ENCODE data around the gene RAC2.
A peak's percentile ranks its signal among the peaks of the same experiment; 100 is the strongest.

The RAC2 gene

GRCh38 chr22:37273126-37273845 is 29.2 kb upstream of the RAC2 start:
- Histone ChIP-seq H3K9ac (no peak overlapping the region), H3K4me3 (IDR thresholded peaks at IDR 0.05; ENCODE audit: insufficient read depth, low read depth, low read length) (no peak overlapping the region), H3K36me3 (ENCODE audit: insufficient read depth) (no peaks in the 10 kb centered on the region), H3K4me1 (ENCODE audit: low read depth, poor library complexity, severe bottlenecking) (no peaks in the 10 kb centered on the region), H2AFZ (ENCODE audit: low read depth) (no peak overlapping the region), H3K79me2 (ENCODE audit: insufficient read depth, low read depth) (no peaks in the 10 kb centered on the region), H3K27ac (no peak overlapping the region), H3K4me2 (no peak overlapping the region), H4K20me1 (ENCODE audit: insufficient read depth) (no peaks in the 10 kb centered on the region), H3K27me3 (ENCODE audit: insufficient read depth, low read depth) (peaks cover 39% of the 10 kb centered on the region; the same call in 1 of the 2 replicates)
- TF ChIP-seq CTCF (conservative IDR thresholded peaks at IDR 0.05; ENCODE audit: low read depth, low read length) = no peak

GRCh38 chr22:37270928-37271650 is 27.0 kb upstream of the RAC2 start:
- Histone ChIP-seq H2AFZ (ENCODE audit: low read depth) (no peak overlapping the region), H3K9ac (no peak overlapping the region), H3K36me3 (ENCODE audit: insufficient read depth) (no peaks in the 10 kb centered on the region), H3K4me2 (no peak overlapping the region), H3K4me1 (ENCODE audit: low read depth, poor library complexity, severe bottlenecking) (peaks cover 9% of the 10 kb centered on the region), H3K27ac (no peak overlapping the region), H4K20me1 (ENCODE audit: insufficient read depth) (no peaks in the 10 kb centered on the region), H3K79me2 (ENCODE audit: insufficient read depth, low read depth) (no peaks in the 10 kb centered on the region), H3K27me3 (ENCODE audit: insufficient read depth, low read depth) (peaks cover 38% of the 10 kb centered on the region; the same call in 1 of the 2 replicates), H3K4me3 (IDR thresholded peaks at IDR 0.05; ENCODE audit: insufficient read depth, low read depth, low read length) (no peak overlapping the region)
- TF ChIP-seq CTCF (conservative IDR thresholded peaks at IDR 0.05; ENCODE audit: low read depth, low read length) = no peak

DNA sequence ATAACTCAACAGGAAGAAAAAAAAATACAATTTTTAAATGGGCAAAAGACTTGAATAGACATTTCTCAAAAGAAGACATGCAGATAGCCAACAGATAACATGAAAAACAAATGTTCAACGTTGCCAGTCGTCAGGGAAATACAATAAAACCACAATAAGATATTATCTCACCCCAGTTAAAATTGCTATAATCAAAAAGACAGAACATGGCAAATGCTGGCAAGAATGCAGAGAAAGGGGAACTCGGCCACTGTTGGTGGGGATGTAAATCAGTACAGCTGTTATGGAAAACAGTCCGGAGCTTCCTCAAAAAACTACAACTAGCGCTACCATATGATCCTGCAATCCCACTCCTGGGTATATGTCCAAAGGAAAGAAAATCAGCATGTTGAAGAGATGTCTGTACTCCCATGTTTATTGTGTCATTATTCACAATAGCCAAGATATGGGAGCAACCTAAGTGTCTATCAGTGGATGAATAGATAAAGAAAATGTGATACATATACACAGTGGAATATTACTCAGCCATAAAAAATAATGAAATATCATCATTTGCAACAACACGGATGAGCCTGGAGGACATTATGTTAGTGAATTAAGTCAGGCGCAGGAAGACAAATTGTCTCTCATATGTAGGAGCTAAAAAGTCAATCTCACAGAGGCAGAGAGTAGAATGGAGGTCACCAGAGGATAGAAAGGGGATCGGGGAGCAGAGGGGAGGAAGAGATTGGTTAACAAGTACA is 26.0 kb upstream of the RAC2 start:
- H3K27ac ChIP-seq = no peak overlapping the region
- H3K4me3 ChIP-seq (IDR thresholded peaks at IDR 0.05; ENCODE audit: insufficient read depth, low read depth, low read length) = no peak overlapping the region
- H3K4me1 ChIP-seq (ENCODE audit: low read depth, poor library complexity, severe bottlenecking) = peaks cover 9% of the 10 kb centered on the region
- H3K79me2 ChIP-seq (ENCODE audit: insufficient read depth, low read depth) = no peaks in the 10 kb centered on the region
- no peak overlapping the region for H3K9ac ChIP-seq
- no peak overlapping the region for H2AFZ ChIP-seq (ENCODE audit: low read depth)
- no peak for TF ChIP-seq CTCF (conservative IDR thresholded peaks at IDR 0.05; ENCODE audit: low read depth, low read length)
- peaks cover 36% of the 10 kb centered on the region; the same call in 1 of the 2 replicates for H3K27me3 ChIP-seq (ENCODE audit: insufficient read depth, low read depth)
- no peaks in the 10 kb centered on the region for H3K36me3 ChIP-seq (ENCODE audit: insufficient read depth)
- H4K20me1 ChIP-seq (ENCODE audit: insufficient read depth) = no peaks in the 10 kb centered on the region
- no peak overlapping the region for H3K4me2 ChIP-seq

DNA sequence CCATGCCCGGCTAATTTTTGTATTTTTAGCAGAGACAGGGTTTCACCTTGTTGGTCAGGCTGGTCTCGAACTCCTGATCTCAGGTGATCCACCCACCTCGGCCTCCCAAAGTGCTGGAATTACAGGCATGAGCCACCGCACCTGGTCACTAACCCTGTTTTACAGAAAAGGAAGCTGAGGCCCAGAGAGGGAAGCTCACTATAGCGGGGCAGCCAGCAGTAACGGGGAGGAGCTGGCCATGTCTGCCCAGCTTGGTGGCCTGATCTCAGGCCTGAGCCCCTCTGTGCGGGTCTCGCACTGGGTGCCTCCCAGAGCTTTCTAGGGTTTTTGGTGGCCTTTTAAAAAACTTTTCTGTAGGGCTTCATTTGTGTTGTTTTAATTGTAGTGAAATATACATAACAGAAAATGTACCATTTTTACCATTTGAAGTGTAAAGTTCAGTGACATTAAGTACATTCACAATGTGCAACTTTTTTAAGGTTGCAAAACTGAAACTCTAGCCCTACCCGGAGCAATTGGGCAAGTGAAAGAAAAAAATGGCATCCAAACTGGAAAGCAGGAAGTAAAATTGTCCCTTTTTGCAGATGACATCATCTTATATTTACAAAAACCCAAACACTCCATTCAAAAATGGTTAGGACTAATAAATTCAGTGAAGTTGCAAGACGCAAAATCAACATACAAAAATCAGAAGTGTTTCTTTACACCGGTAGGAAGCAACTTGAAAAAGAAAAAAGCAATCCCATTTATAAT is 23.8 kb upstream of the RAC2 start:
- Histone ChIP-seq H3K9ac (peak overlapping the region; percentile 43; the same call in 1 of the 2 replicates), H3K4me3 (IDR thresholded peaks at IDR 0.05; ENCODE audit: insufficient read depth, low read depth, low read length) (no peak overlapping the region), H3K36me3 (ENCODE audit: insufficient read depth) (no peaks in the 10 kb centered on the region), H3K27me3 (ENCODE audit: insufficient read depth, low read depth) (peaks cover 31% of the 10 kb centered on the region; the same call in 1 of the 2 replicates), H3K4me1 (ENCODE audit: low read depth, poor library complexity, severe bottlenecking) (peaks cover 9% of the 10 kb centered on the region), H3K79me2 (ENCODE audit: insufficient read depth, low read depth) (no peaks in the 10 kb centered on the region), H2AFZ (ENCODE audit: low read depth) (peak overlapping the region; percentile 68), H3K27ac (peak overlapping the region; percentile 24; the same call in 1 of the 2 replicates), H4K20me1 (ENCODE audit: insufficient read depth) (no peaks in the 10 kb centered on the region), H3K4me2 (peak overlapping the region; percentile 55)
- TF ChIP-seq CTCF (conservative IDR thresholded peaks at IDR 0.05; ENCODE audit: low read depth, low read length) = no peak

All from KMS-11 (cell line).